BLaER1 (cell line): ENCODE measurements around the gene BCAS1.

Experiments
- H3K27ac ChIP-seq: shearing (Covaris generic); formaldehyde crosslinking; 2 replicates; pipeline ENCODE4 v1.8.1; 2022
- H3K27me3 ChIP-seq: shearing (Covaris generic); formaldehyde crosslinking; 2 replicates; pipeline ENCODE4 v1.8.1; 2022
- H3K36me3 ChIP-seq: shearing (Covaris generic); formaldehyde crosslinking; 2 replicates; pipeline ENCODE4 v1.8.1; 2022
- H3K4me1 ChIP-seq: shearing (Covaris generic); formaldehyde crosslinking; 2 replicates; pipeline ENCODE4 v1.8.1; 2022
- H3K4me2 ChIP-seq: shearing (Covaris generic); formaldehyde crosslinking; 2 replicates; pipeline ENCODE4 v1.8.1; 2022
- H3K4me3 ChIP-seq: shearing (Covaris generic); formaldehyde crosslinking; 2 replicates; pipeline ENCODE4 v1.8.1; 2022
- H3K9ac ChIP-seq: shearing (Covaris generic); formaldehyde crosslinking; 2 replicates; pipeline ENCODE4 v1.8.1; 2022
- H3K9me3 ChIP-seq: shearing (Covaris generic); formaldehyde crosslinking; 2 replicates; pipeline ENCODE4 v1.8.1; 2022
- H4K20me1 ChIP-seq: shearing (Covaris generic); formaldehyde crosslinking; 2 replicates; pipeline ENCODE4 v1.8.1; 2022
- Cebpa-rat ChIP-seq: shearing (Covaris generic); IDR thresholded peaks from 2 replicates; pipeline ENCODE4 v1.8.1; 2022

BCAS1 gene

GRCh38 chr20:53960579-53961272 lies 109.7 kb downstream of the BCAS1 start:
- TF ChIP-seq Cebpa-rat: no peak
- H4K20me1 ChIP-seq: no peaks in the 10 kb centered on the region
- no peak overlapping the region for H3K27ac ChIP-seq
- H3K9me3 ChIP-seq: peaks cover 4% of the 10 kb centered on the region; the same call in 1 of the 2 replicates
- no peaks in the 10 kb centered on the region for H3K36me3 ChIP-seq
- peaks cover 14% of the 10 kb centered on the region for H3K4me1 ChIP-seq
- no peak overlapping the region for H3K4me3 ChIP-seq
- H3K4me2 ChIP-seq: peak overlapping the region; percentile 22
- no peak overlapping the region for H3K9ac ChIP-seq
- no peaks in the 10 kb centered on the region for H3K27me3 ChIP-seq

- peaks cover 14% of the 10 kb centered on the region for H3K4me1 ChIP-seq
Measured at GRCh38 chr20:53959911-53960578, 110.3 kb downstream of the BCAS1 start.

GRCh38 chr20:53958260-53958659 lies 112.1 kb downstream of the BCAS1 start:
- Histone ChIP-seq H3K4me2 (no peak overlapping the region), H3K36me3 (no peaks in the 10 kb centered on the region), H3K9ac (no peak overlapping the region), H3K27me3 (no peaks in the 10 kb centered on the region), H3K9me3 (peaks cover 5% of the 10 kb centered on the region), H3K4me3 (no peak overlapping the region), H3K27ac (no peak overlapping the region), H3K4me1 (peaks cover 14% of the 10 kb centered on the region), H4K20me1 (no peaks in the 10 kb centered on the region)
- TF ChIP-seq Cebpa-rat: no peak

More at GRCh38 chr20:53959911-53960578, 110.3 kb downstream of the BCAS1 start:
- no peak for TF ChIP-seq Cebpa-rat
- peaks cover 4% of the 10 kb centered on the region; the same call in 1 of the 2 replicates for H3K9me3 ChIP-seq
- H3K27ac ChIP-seq: no peak overlapping the region
- H3K4me3 ChIP-seq: no peak overlapping the region
- no peaks in the 10 kb centered on the region for H3K36me3 ChIP-seq
- no peaks in the 10 kb centered on the region for H3K27me3 ChIP-seq
- H3K9ac ChIP-seq: no peak overlapping the region
- H3K4me2 ChIP-seq: peak overlapping the region; percentile 22
- H4K20me1 ChIP-seq: no peaks in the 10 kb centered on the region

GRCh38 chr20:53957451-53958172 lies 112.8 kb downstream of the BCAS1 start:
- no peak overlapping the region for H3K4me2 ChIP-seq
- TF ChIP-seq Cebpa-rat: no peak
- H3K27ac ChIP-seq: no peak overlapping the region

GRCh38 chr20:53956013-53956715 lies 114.2 kb downstream of the BCAS1 start:
- Histone ChIP-seq H3K9ac (no peak overlapping the region), H4K20me1 (no peaks in the 10 kb centered on the region), H3K9me3 (peaks cover 19% of the 10 kb centered on the region), H3K4me3 (no peak overlapping the region), H3K27me3 (no peaks in the 10 kb centered on the region), H3K4me1 (peaks cover 14% of the 10 kb centered on the region), H3K4me2 (no peak overlapping the region), H3K36me3 (no peaks in the 10 kb centered on the region), H3K27ac (no peak overlapping the region)
- TF ChIP-seq Cebpa-rat: no peak

More at GRCh38 chr20:53957451-53958172, 112.8 kb downstream of the BCAS1 start:
- no peaks in the 10 kb centered on the region for H4K20me1 ChIP-seq
- H3K27me3 ChIP-seq: no peaks in the 10 kb centered on the region
- no peak overlapping the region for H3K9ac ChIP-seq
- no peak overlapping the region for H3K4me3 ChIP-seq
- H3K36me3 ChIP-seq: no peaks in the 10 kb centered on the region
- peaks cover 14% of the 10 kb centered on the region for H3K4me1 ChIP-seq
- peaks cover 12% of the 10 kb centered on the region for H3K9me3 ChIP-seq

GRCh38 chr20:53954723-53955658 lies 115.4 kb downstream of the BCAS1 start:
- Histone ChIP-seq H3K27ac (no peak overlapping the region), H3K27me3 (no peaks in the 10 kb centered on the region), H3K4me3 (no peak overlapping the region), H3K36me3 (no peaks in the 10 kb centered on the region), H4K20me1 (no peaks in the 10 kb centered on the region), H3K4me2 (no peak overlapping the region), H3K9ac (no peak overlapping the region), H3K9me3 (peaks cover 19% of the 10 kb centered on the region), H3K4me1 (peaks cover 13% of the 10 kb centered on the region)
- no peak for TF ChIP-seq Cebpa-rat

- Histone ChIP-seq H4K20me1 (no peaks in the 10 kb centered on the region), H3K9me3 (peaks cover 19% of the 10 kb centered on the region), H3K4me3 (no peak overlapping the region), H3K27ac (no peak overlapping the region), H3K27me3 (no peaks in the 10 kb centered on the region), H3K36me3 (no peaks in the 10 kb centered on the region), H3K9ac (no peak overlapping the region), H3K4me1 (peaks cover 26% of the 10 kb centered on the region), H3K4me2 (no peak overlapping the region)
- no peak for TF ChIP-seq Cebpa-rat
Measured at GRCh38 chr20:53952528-53953096, 117.8 kb downstream of the BCAS1 start.

- no peaks in the 10 kb centered on the region for H3K36me3 ChIP-seq
- H3K4me1 ChIP-seq: peaks cover 26% of the 10 kb centered on the region
- H3K4me2 ChIP-seq: no peak overlapping the region
- no peak for TF ChIP-seq Cebpa-rat
- no peak overlapping the region for H3K4me3 ChIP-seq
- no peak overlapping the region for H3K9ac ChIP-seq
- peaks cover 15% of the 10 kb centered on the region for H3K9me3 ChIP-seq
- no peaks in the 10 kb centered on the region for H3K27me3 ChIP-seq
- no peaks in the 10 kb centered on the region for H4K20me1 ChIP-seq
- no peak overlapping the region for H3K27ac ChIP-seq
Measured at GRCh38 chr20:53950578-53950977, 119.8 kb downstream of the BCAS1 start.
